Upper lobe of left lung (tissue), 6 donors: ENCODE data around the gene SERPINB12. TPM values are rescaled to one million over a fixed set of nuclear protein-coding genes. Genes with fewer than 3 reads are reported as not detected.

Source experiments
- ATAC-seq, 2 donors: fragments of 200-7000 bp; cut with Tn5 transposase; one replicate each; pipeline ENCODE4 v1.9.1; 2022; ENCODE audit warnings: mild to moderate bottlenecking in 2 of 2, moderate library complexity in 2 of 2; ENCODE audit not compliant: low FRiP score in 2 of 2
- DNase-seq, 2 donors: peaks; one replicate each; pipeline ENCODE4 v3.0.0-alpha.2; 2019 to 2020
- H3K27ac ChIP-seq, 4 donors: fragments of 200-600 bp; sonication (generic); one replicate each; pipeline ENCODE4 v1.5.1; 2016 to 2019
- H3K27me3 ChIP-seq, 4 donors: fragments of 200-600 bp; sonication (generic); one replicate each; pipeline ENCODE4 v1.5.1; 2017 to 2019
- H3K36me3 ChIP-seq, 4 donors: fragments of 200-600 bp; sonication (generic); one replicate each; pipeline ENCODE4 v1.5.1; 2016 to 2019
- H3K4me1 ChIP-seq, 4 donors: fragments of 200-600 bp; sonication (generic); one replicate each; pipeline ENCODE4 v1.5.1; 2018 to 2019
- H3K4me3 ChIP-seq, 4 donors: fragments of 200-600 bp; sonication (generic); one replicate each; pipeline ENCODE4 v1.5.1; 2017 to 2019; ENCODE audit warnings: mild to moderate bottlenecking in 2 of 4, moderate library complexity in 1 of 4
- H3K9me3 ChIP-seq, 4 donors: fragments of 200-600 bp; sonication (generic); one replicate each; pipeline ENCODE4 v1.5.1; 2018 to 2019
- EP300 ChIP-seq, 4 donors: sonication (generic); formaldehyde crosslinking; IDR thresholded peaks; one replicate each; pipeline ENCODE4 v1.5.1; 2017; ENCODE audit warnings: antibody characterized with exemption in 4 of 4, control low read depth in 2 of 4
- POLR2A ChIP-seq, 4 donors: fragments of 450-650 bp; IDR thresholded peaks; one replicate each; pipeline ENCODE4 v1.5.1; 2016 to 2017; ENCODE audit warnings: antibody characterized with exemption in 4 of 4, mild to moderate bottlenecking in 2 of 4
- POLR2AphosphoS5 ChIP-seq, 2 donors: sonication (generic); formaldehyde crosslinking; IDR thresholded peaks; one replicate each; pipeline ENCODE4 v1.5.1; 2017; ENCODE audit warnings: antibody characterized with exemption in 2 of 2
- WGBS, 2 donors: methylation state at CpG; one replicate each; pipeline ENCODE4 v1.1.5; 2017 to 2018; 5-methylcytosine and 5-hydroxymethylcytosine counted together
- total RNA-seq, 6 donors: library from RNA; depleted of rRNA in 4 of 6; stranded (reverse); fragments of >200 nt in 4 of 6; gene quantifications; one replicate each; pipeline versions ENCODE4 v1.1.0 to v1.2.1, GENCODE V29; 2016 to 2021
- TF ChIP-seq, protein P1 (sequence below), 6 experiments: fragments of 450-650 bp in 4 of 6; fragments of 200-600 bp in 2 of 6; sonication (generic) in 2 of 6; IDR thresholded peaks; one replicate each; pipeline ENCODE4 v1.5.1; 2016 to 2019; ENCODE audit warnings: antibody characterized with exemption in 6 of 6
- donor health status: DM: no; HTN: no; CAD: no; lungs with moderate emphysema.
- donor health status: DM: no; HTN: yes; CAD: no; lungs with severe emphysema.

Gene SERPINB12
- total RNA-seq, 6 donors from 2014 or later: not detected

DNA sequence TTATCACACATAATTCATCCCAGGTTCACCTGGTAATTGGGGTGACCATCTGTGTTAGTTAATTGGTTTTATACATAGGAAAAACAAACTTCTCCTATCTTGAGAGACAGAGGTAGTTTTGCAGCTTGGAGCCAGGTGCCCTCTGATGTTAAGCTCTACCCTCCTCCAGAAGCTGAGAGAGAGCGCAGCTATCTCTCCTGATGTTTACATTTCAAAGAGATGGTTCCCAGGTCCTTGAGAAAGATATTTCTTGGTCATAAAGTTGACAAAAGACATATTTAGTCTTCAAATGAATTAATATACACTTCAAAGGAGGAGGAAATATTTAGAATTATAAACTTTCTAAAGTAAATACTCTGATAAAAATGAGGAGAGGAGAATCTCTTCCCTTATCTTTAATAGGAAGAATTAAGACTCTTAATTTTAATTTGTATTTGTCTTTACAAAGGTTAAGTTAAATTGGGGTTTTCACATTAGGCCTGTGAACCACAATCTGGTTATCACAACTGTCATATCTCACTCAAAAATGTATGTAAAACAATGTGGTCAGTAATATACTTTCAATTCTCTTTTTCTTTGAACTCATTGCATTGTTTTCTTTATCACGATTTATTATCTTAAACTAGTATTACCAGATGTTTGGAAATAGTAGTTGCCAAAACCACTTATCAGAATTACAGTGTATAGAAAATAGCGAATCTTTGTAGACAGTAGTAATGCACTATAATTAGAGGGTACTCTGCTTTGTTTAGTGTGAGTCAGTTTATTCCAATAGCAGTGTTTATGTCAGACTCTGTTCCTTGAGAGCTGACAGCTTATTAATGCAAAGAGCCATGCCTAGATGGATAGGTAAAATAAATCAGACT, 75.1 kb downstream of the SERPINB12 start:
- no peaks in the 10 kb centered on the region for H3K9me3 ChIP-seq
- H3K27ac ChIP-seq: no peak overlapping the region
- H3K36me3 ChIP-seq: no peaks in the 10 kb centered on the region
- no peak overlapping the region for H3K4me3 ChIP-seq
- TF ChIP-seq POLR2AphosphoS5 (IDR thresholded peaks at IDR 0.05) (no peak), EP300 (IDR thresholded peaks at IDR 0.05) (no peak), POLR2A (IDR thresholded peaks at IDR 0.05) (no peak)
- TF ChIP-seq, protein P1, sequence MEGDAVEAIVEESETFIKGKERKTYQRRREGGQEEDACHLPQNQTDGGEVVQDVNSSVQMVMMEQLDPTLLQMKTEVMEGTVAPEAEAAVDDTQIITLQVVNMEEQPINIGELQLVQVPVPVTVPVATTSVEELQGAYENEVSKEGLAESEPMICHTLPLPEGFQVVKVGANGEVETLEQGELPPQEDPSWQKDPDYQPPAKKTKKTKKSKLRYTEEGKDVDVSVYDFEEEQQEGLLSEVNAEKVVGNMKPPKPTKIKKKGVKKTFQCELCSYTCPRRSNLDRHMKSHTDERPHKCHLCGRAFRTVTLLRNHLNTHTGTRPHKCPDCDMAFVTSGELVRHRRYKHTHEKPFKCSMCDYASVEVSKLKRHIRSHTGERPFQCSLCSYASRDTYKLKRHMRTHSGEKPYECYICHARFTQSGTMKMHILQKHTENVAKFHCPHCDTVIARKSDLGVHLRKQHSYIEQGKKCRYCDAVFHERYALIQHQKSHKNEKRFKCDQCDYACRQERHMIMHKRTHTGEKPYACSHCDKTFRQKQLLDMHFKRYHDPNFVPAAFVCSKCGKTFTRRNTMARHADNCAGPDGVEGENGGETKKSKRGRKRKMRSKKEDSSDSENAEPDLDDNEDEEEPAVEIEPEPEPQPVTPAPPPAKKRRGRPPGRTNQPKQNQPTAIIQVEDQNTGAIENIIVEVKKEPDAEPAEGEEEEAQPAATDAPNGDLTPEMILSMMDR (IDR thresholded peaks at IDR 0.05): no peak
- no peaks in the 10 kb centered on the region for H3K27me3 ChIP-seq
- WGBS, 2 donors: 21 to 27% methylated on average over 3 of the region's 3 CpGs
- DNase-seq: no peak
- no peaks in the 10 kb centered on the region for H3K4me1 ChIP-seq
- no peak for ATAC-seq

DNA sequence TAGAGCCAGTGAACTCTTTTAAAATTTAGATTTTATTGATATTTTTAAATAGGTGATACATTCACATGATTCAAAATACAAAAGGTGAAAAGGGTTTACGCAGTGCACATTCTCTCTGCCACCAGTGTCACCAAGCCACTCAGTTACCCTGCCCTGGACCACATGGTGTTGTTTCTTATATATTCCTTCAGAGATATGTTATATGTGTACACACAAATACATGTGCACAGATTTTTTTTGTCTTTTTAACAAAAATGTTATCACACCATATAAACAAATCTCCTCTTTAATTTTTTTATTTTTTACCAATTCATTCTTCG, 75.7 kb downstream of the SERPINB12 start:
- DNase-seq: no peak
- TF ChIP-seq POLR2AphosphoS5 (IDR thresholded peaks at IDR 0.05): no peak
- TF ChIP-seq, protein P1 (IDR thresholded peaks at IDR 0.05): no peak
- no peak for TF ChIP-seq EP300 (IDR thresholded peaks at IDR 0.05)
- no peak for TF ChIP-seq POLR2A (IDR thresholded peaks at IDR 0.05)
- H3K27me3 ChIP-seq: no peaks in the 10 kb centered on the region
- no peaks in the 10 kb centered on the region for H3K36me3 ChIP-seq
- WGBS, 2 donors: 76 to 82% methylated on average over 2 of the region's 2 CpGs
- no peak for ATAC-seq
- H3K27ac ChIP-seq: no peak overlapping the region
- no peak overlapping the region for H3K4me3 ChIP-seq
- H3K9me3 ChIP-seq: no peaks in the 10 kb centered on the region
- no peaks in the 10 kb centered on the region for H3K4me1 ChIP-seq

Other genes starting within 250 kb of the SERPINB12 start
- gene BCL2, start 222.6 kb upstream of the SERPINB12 start, total RNA-seq: 10 to 100 TPM in 4 of 6 donors, 1 to 10 TPM in 2; 5.9 to 19.9 (median 11.4) TPM
- gene KDSR, start 175.2 kb upstream of the SERPINB12 start, total RNA-seq: 10 to 100 TPM; 26.2 to 68.8 (median 45.2) TPM
- gene VPS4B, start 119.9 kb upstream of the SERPINB12 start, total RNA-seq: 10 to 100 TPM; 24.1 to 63.7 (median 37.9) TPM
- gene SERPINB5, start 65.4 kb upstream of the SERPINB12 start, total RNA-seq: under 1 TPM in 2 of 6 donors, not detected in 4; 0.61 to 0.98 TPM
- 1 to 10 TPM in 1 of 6 donors, not detected in 5; 3.9 TPM for gene SERPINB13, start 45.0 kb downstream of the SERPINB12 start, total RNA-seq
- 1 to 10 TPM in 1 of 6 donors, not detected in 5; 2.6 TPM for gene SERPINB4, start 101.9 kb downstream of the SERPINB12 start, total RNA-seq
- 10 to 100 TPM in 1 of 6 donors, under 1 TPM in 1, not detected in 4; 0.30 to 63.6 TPM for gene SERPINB3, start 119.5 kb downstream of the SERPINB12 start, total RNA-seq
- gene SERPINB11, start 160.6 kb downstream of the SERPINB12 start, total RNA-seq: 10 to 100 TPM in 1 of 6 donors, under 1 TPM in 1, not detected in 4; 0.46 to 12.8 TPM
- 1 to 10 TPM in 1 of 6 donors, not detected in 5; 1.3 TPM for gene SERPINB7, start 233.0 kb downstream of the SERPINB12 start, total RNA-seq